MG63 (cell line): ENCODE measurements around the gene AFAP1L2. TPM values are rescaled to one million over a fixed set of nuclear protein-coding genes. Genes with fewer than 3 reads are reported as not detected.

Experiments used
- DNase-seq: peaks from one replicate; pipeline ENCODE4 v3.0.0-alpha.2; 2020
- H3K27me3 ChIP-seq: fragments of 250-450 bp; sonication (Bioruptor Pico); 2 replicates; pipeline ENCODE4 v1.5.1; 2020; ENCODE audit warnings: mild to moderate bottlenecking, moderate library complexity
- H3K36me3 ChIP-seq: fragments of 250-450 bp; sonication (Bioruptor Pico); 2 replicates; pipeline ENCODE4 v1.5.1; 2020; ENCODE audit warnings: mild to moderate bottlenecking, moderate library complexity
- H3K4me3 ChIP-seq: fragments of 250-450 bp; sonication (Bioruptor Pico); 2 replicates; pipeline ENCODE4 v1.5.1; 2020; ENCODE audit warnings: mild to moderate bottlenecking, moderate library complexity
- H3K9me3 ChIP-seq: fragments of 250-450 bp; sonication (Bioruptor Pico); 2 replicates; pipeline ENCODE4 v1.5.1; 2020; ENCODE audit warnings: mild to moderate bottlenecking, moderate library complexity
- total RNA-seq: library from RNA; depleted of rRNA; stranded (reverse); fragments of >200 nt; shearing (Covaris generic); gene quantifications from 2 replicates; pipeline ENCODE4 v1.2.3, GENCODE V29; 2014; ENCODE audit warnings: low replicate concordance; rRNA removed

Gene AFAP1L2
- total RNA-seq, 1 experiment from 2014 or later: 3.8 TPM

DNA sequence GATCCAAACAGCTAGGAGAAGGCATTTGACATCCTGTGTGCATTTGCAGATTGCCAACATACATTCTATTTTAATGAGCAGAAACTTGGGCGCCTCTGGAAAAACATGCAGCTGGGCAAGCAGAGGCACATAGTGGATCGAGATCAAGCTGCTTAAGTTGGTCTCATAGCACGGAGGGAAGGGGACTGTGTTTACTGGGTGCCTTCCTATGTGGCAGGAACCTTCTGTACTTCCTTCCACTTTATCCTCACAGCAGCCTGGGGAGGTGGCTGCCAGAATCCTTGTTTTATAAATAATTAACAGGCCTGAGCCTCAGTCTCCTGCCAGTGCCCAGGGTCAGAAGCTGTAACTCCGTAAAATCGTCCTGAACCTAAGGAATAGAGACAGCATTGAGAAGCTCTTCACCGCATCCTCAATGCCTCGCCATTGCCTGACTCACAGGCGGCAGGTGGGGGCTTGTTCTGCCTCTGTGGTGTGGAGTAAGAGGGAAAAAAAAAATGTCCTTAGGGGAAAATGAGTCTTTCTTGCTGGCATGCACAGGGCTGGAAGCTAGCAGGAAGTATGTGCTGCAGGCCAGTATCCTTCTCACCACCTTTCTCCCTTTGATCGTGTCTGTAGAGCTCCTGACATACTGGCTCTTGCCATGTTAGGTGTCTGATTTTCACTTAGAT, 159.0 kb downstream of the AFAP1L2 start:
- Histone ChIP-seq H3K36me3 (no peaks in the 10 kb centered on the region), H3K27me3 (peaks cover 19% of the 10 kb centered on the region)
- DNase-seq: no peak

More for the DNA sequence above, 159.0 kb downstream of the AFAP1L2 start:
- Histone ChIP-seq H3K4me3 (no peak overlapping the region), H3K9me3 (no peaks in the 10 kb centered on the region)

Other genes with a start within 250 kb of the AFAP1L2 start
- 1.2 and 5.1 TPM in 2 replicates for gene CCDC186, start 230.3 kb downstream of the AFAP1L2 start, total RNA-seq
- gene TDRD1, start 225.1 kb downstream of the AFAP1L2 start, total RNA-seq: not detected in 2 replicates
- not detected in 2 replicates for gene VWA2, start 165.2 kb downstream of the AFAP1L2 start, total RNA-seq